PC-3 (cell line): ENCODE measurements around the gene CNTNAP2. TPM values are rescaled to one million over a fixed set of nuclear protein-coding genes. Genes with fewer than 3 reads are reported as not detected.

Experiments
- ATAC-seq: fragments of 200-7000 bp; cut with Tn5 transposase; 2 replicates; pipeline ENCODE4 v1.9.1; 2020; ENCODE audit warnings: mild to moderate bottlenecking, moderate library complexity
- BruUV-seq: library from RNA; stranded (reverse); fragments of 400-500 nt; replicated peaks from 2 replicates; lab custom pipeline; 2021; lab: Mats Ljungman, UMichigan
- CTCF ChIA-PET: fragments of 300-600 bp; sonication (Branson Sonifier 250); formaldehyde crosslinking; loops from one replicate; lab custom pipeline; 2022; ENCODE audit warnings: antibody characterized with exemption; lab: Charles Lee
- POLR2A ChIA-PET: fragments of 300-600 bp; sonication (Branson Sonifier 250); formaldehyde crosslinking; loops from one replicate; lab custom pipeline; 2022; ENCODE audit warnings: antibody characterized with exemption; ENCODE audit not compliant: unreplicated experiment; lab: Charles Lee
- DNase-seq: peaks from one replicate; pipeline ENCODE4 v3.0.0-alpha.2; 2015
- H2AFZ ChIP-seq: fragments of 300-600 bp; sonication (generic); 2 replicates; pipeline ENCODE4 v1.6.0; 2016; ENCODE audit warnings: antibody characterized with exemption, low read length
- H3F3A ChIP-seq: fragments of 300-600 bp; sonication (generic); one replicate; pipeline ENCODE4 v1.6.0; 2017; ENCODE audit warnings: antibody characterized with exemption, low read length, control low read depth, mild to moderate bottlenecking; ENCODE audit not compliant: unreplicated experiment
- H3K27ac ChIP-seq: fragments of 300-600 bp; sonication (generic); 2 replicates; pipeline ENCODE4 v1.5.1; 2016; ENCODE audit warnings: mild to moderate bottlenecking, low read length
- H3K27me3 ChIP-seq: fragments of 300-600 bp; sonication (generic); 2 replicates; pipeline ENCODE4 v1.6.1; 2016; ENCODE audit warnings: low read length, mixed read lengths
- H3K36me3 ChIP-seq: fragments of 300-600 bp; sonication (generic); 2 replicates; pipeline ENCODE4 v1.6.1; 2016; ENCODE audit warnings: low read depth, mixed run types, low read length, mixed read lengths
- H3K4me1 ChIP-seq: fragments of 300-600 bp; sonication (generic); 2 replicates; pipeline ENCODE4 v1.5.1; 2016; ENCODE audit warnings: low read length; ENCODE audit not compliant: insufficient read depth
- H3K4me2 ChIP-seq: fragments of 300-600 bp; sonication (generic); 2 replicates; pipeline ENCODE4 v1.6.0; 2016; ENCODE audit warnings: low read length
- H3K4me3 ChIP-seq: fragments of 300-600 bp; sonication (generic); 2 replicates; pipeline ENCODE4 v1.5.1; 2016; ENCODE audit warnings: mild to moderate bottlenecking, low read length, mixed read lengths
- H3K79me2 ChIP-seq: fragments of 300-600 bp; sonication (generic); 2 replicates; pipeline ENCODE4 v1.6.1; 2017; ENCODE audit warnings: low read length, mixed read lengths
- H3K9ac ChIP-seq: fragments of 300-600 bp; sonication (generic); 2 replicates; pipeline ENCODE4 v1.6.0; 2016; ENCODE audit warnings: mild to moderate bottlenecking, low read length
- H3K9me2 ChIP-seq: fragments of 300-600 bp; sonication (generic); replicated peaks from 2 replicates; pipeline ENCODE4 v1.6.1; 2016; ENCODE audit warnings: mixed run types, low read length, mixed read lengths
- H3K9me3 ChIP-seq: fragments of 300-600 bp; sonication (generic); 2 replicates; pipeline ENCODE4 v1.6.1; 2016; ENCODE audit warnings: low read length, mixed read lengths
- H4K20me1 ChIP-seq: fragments of 300-600 bp; sonication (generic); 2 replicates; pipeline ENCODE4 v1.6.1; 2016; ENCODE audit warnings: low read length, mixed read lengths
- EZH2 ChIP-seq: fragments of 300-600 bp; sonication (generic); IDR thresholded peaks from one replicate; pipeline ENCODE4 v1.6.1; 2017; ENCODE audit warnings: antibody characterized with exemption, mild to moderate bottlenecking, low read length; ENCODE audit not compliant: unreplicated experiment
- EZH2phosphoT487 ChIP-seq: fragments of 300-600 bp; sonication (generic); IDR thresholded peaks from 2 replicates; pipeline ENCODE4 v1.6.1; 2018; ENCODE audit warnings: mild to moderate bottlenecking, antibody characterized with exemption, low read length, borderline replicate concordance
- intact Hi-C: fragments of 100-400 bp; cut with micrococcal nuclease; formaldehyde crosslinking; loops from 2 replicates; pipeline ENCODE4 v1.9.0; 2023
- total RNA-seq: library from RNA; depleted of rRNA; stranded (reverse); fragments of >200 nt; gene quantifications from 2 replicates; pipeline ENCODE4 v1.2.3, GENCODE V29; 2014
- TF ChIP-seq, protein P1 (sequence below): fragments of 300-600 bp; sonication (generic); conservative IDR thresholded peaks from 2 replicates; pipeline ENCODE4 v1.5.1; 2017; ENCODE audit warnings: antibody characterized with exemption, low read depth, mild to moderate bottlenecking, low read length

The CNTNAP2 gene
- total RNA-seq, 1 experiment from 2014 or later: 1.5 TPM

DNA sequence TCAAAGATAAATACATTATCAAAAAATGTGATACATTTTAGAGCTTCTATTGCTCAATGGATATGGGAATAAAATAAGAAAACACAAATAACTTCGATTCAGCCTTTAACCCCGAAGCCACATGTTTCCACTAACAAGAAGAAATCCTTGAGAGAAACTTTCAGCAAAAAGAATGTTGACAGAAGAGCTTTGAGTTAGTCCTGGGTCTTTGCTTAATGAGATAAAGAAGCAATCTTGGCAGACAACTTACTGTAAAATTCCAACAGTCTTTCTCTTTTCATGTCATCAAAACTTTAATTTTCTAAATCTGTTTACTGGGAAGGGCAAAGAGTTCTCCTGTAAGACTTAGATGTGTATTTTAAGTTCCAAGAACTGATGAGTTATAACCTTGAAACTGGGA, 810.2 kb downstream of the CNTNAP2 start:
- Histone ChIP-seq H3K27me3 (no peaks in the 10 kb centered on the region), H3K9me3 (no peaks in the 10 kb centered on the region), H3K4me3 (no peak overlapping the region), H3K9me2 (no peaks in the 10 kb centered on the region), H3K9ac (no peak overlapping the region), H3K27ac (no peak overlapping the region), H3K79me2 (no peaks in the 10 kb centered on the region), H2AFZ (no peak overlapping the region), H3K4me1 (no peaks in the 10 kb centered on the region), H3K4me2 (no peak overlapping the region), H4K20me1 (no peaks in the 10 kb centered on the region), H3F3A (no peaks in the 10 kb centered on the region), H3K36me3 (no peaks in the 10 kb centered on the region)
- no peak for ATAC-seq
- TF ChIP-seq, protein P1, sequence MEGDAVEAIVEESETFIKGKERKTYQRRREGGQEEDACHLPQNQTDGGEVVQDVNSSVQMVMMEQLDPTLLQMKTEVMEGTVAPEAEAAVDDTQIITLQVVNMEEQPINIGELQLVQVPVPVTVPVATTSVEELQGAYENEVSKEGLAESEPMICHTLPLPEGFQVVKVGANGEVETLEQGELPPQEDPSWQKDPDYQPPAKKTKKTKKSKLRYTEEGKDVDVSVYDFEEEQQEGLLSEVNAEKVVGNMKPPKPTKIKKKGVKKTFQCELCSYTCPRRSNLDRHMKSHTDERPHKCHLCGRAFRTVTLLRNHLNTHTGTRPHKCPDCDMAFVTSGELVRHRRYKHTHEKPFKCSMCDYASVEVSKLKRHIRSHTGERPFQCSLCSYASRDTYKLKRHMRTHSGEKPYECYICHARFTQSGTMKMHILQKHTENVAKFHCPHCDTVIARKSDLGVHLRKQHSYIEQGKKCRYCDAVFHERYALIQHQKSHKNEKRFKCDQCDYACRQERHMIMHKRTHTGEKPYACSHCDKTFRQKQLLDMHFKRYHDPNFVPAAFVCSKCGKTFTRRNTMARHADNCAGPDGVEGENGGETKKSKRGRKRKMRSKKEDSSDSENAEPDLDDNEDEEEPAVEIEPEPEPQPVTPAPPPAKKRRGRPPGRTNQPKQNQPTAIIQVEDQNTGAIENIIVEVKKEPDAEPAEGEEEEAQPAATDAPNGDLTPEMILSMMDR: no peak
- TF ChIP-seq EZH2 (no peak), EZH2phosphoT487 (no peak)
- no peak for DNase-seq
- no TSS peak for BruUV-seq
- intact Hi-C loops: no loop called here
- CTCF ChIA-PET: no interaction called here
- POLR2A ChIA-PET: no interaction called here

DNA sequence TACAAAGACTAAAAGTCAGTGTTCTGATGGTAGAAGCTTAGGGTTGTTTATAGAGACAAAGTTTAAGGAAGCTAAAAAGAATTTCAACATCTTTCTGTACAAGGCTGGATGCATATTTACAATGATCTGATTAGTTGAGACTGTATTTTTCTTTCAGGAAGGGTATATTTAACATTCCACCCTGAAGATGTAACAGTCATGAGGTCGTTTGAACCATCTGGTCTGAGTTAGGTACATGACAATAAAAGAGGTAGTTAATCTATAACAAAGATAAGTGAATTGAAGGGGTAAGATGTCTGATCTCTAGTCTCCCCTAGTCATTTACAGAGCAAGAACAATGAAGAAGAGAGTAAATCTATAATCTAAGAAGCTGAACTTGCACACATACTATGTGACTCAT, 821.2 kb downstream of the CNTNAP2 start:
- Histone ChIP-seq H3K4me1 (no peaks in the 10 kb centered on the region), H3K4me3 (no peak overlapping the region), H3K27ac (no peak overlapping the region), H3K9me3 (no peaks in the 10 kb centered on the region), H3K4me2 (no peak overlapping the region), H2AFZ (no peak overlapping the region), H4K20me1 (no peaks in the 10 kb centered on the region), H3K9me2 (no peaks in the 10 kb centered on the region), H3K27me3 (no peaks in the 10 kb centered on the region), H3K36me3 (no peaks in the 10 kb centered on the region), H3K79me2 (no peaks in the 10 kb centered on the region), H3F3A (no peaks in the 10 kb centered on the region), H3K9ac (no peak overlapping the region)
- intact Hi-C loops: no loop called here
- no peak for TF ChIP-seq EZH2
- TF ChIP-seq, protein P1: no peak
- POLR2A ChIA-PET: no interaction called here
- ATAC-seq (no peak), DNase-seq (no peak)
- no TSS peak for BruUV-seq
- CTCF ChIA-PET: no interaction called here

GRCh38 chr7:146943483-146943882, 826.9 kb downstream of the CNTNAP2 start:
- intact Hi-C loops: no loop called here

More at GRCh38 chr7:146943483-146943882, 826.9 kb downstream of the CNTNAP2 start:
- POLR2A ChIA-PET: no interaction called here
- Histone ChIP-seq H3K27ac (no peak overlapping the region), H3K79me2 (no peaks in the 10 kb centered on the region), H3K36me3 (no peaks in the 10 kb centered on the region), H3K4me2 (no peak overlapping the region), H3K9me2 (no peaks in the 10 kb centered on the region), H3K4me1 (no peaks in the 10 kb centered on the region), H3K9me3 (no peaks in the 10 kb centered on the region), H3K27me3 (no peaks in the 10 kb centered on the region), H2AFZ (no peak overlapping the region), H3K4me3 (no peak overlapping the region), H3F3A (no peaks in the 10 kb centered on the region), H3K9ac (no peak overlapping the region), H4K20me1 (no peaks in the 10 kb centered on the region)
- TF ChIP-seq EZH2 (no peak), EZH2phosphoT487 (no peak)
- TF ChIP-seq, protein P1: no peak
- CTCF ChIA-PET: no interaction called here
- ATAC-seq (no peak), DNase-seq (no peak)
- BruUV-seq: no TSS peak
